Tibial artery (tissue), 4 donors: Measurements from ENCODE around the gene ZBTB39.

ENCODE experiments used
- DNase-seq, 2 donors: peaks; one replicate each; pipeline ENCODE4 v3.0.0-alpha.2; 2019
- H3K27ac ChIP-seq, 2 donors: fragments of 200-600 bp; sonication (generic) in 1 of 2; 1 replicate in 1 of 2; 2 replicates in 1 of 2; pipeline ENCODE4 v1.5.1; 2018 to 2019; ENCODE audit warnings: mild to moderate bottlenecking in 1 of 2
- H3K27me3 ChIP-seq, 2 donors: fragments of 200-600 bp; sonication (generic) in 1 of 2; one replicate each; pipeline versions ENCODE4 v1.5.1 to v1.6.0; 2016 to 2019
- H3K36me3 ChIP-seq, 3 donors: fragments of 200-600 bp; sonication (generic) in 2 of 3; one replicate each; pipeline ENCODE4 v1.5.1; 2016 to 2019; ENCODE audit warnings: mild to moderate bottlenecking in 2 of 3
- H3K4me1 ChIP-seq, 4 donors: fragments of 200-600 bp; sonication (generic) in 2 of 4; 1 replicate in 3 of 4; 2 replicates in 1 of 4; pipeline ENCODE4 v1.5.1; 2016 to 2019
- H3K4me3 ChIP-seq, 2 donors: fragments of 200-600 bp; sonication (generic) in 1 of 2; 1 replicate in 1 of 2; 2 replicates in 1 of 2; pipeline ENCODE4 v1.5.1; 2018 to 2019; ENCODE audit warnings: mild to moderate bottlenecking in 2 of 2
- H3K9me3 ChIP-seq, 3 donors: fragments of 200-600 bp; sonication (generic) in 1 of 3; one replicate each; pipeline ENCODE4 v1.5.1; 2016 to 2019
- CTCF ChIP-seq, 2 experiments: fragments of 200-600 bp in 1 of 2; fragments of 450-650 bp in 1 of 2; IDR thresholded peaks; one replicate each; pipeline ENCODE4 v1.5.1; 2017 to 2019; ENCODE audit warnings: antibody characterized with exemption in 2 of 2, mild to moderate bottlenecking in 1 of 2, moderate library complexity in 1 of 2
- intact Hi-C: fragments of 100-400 bp; cut with DNase I; formaldehyde crosslinking; loops from one replicate; pipeline ENCODE4 v1.15.0; 2023; ENCODE audit warnings: low total_unique reads

Gene ZBTB39

GRCh38 chr12:57044889-57045288, 38.5 kb upstream of the ZBTB39 start:
- no peaks in the 10 kb centered on the region for H3K9me3 ChIP-seq
- H3K27ac ChIP-seq = no peak overlapping the region
- H3K27me3 ChIP-seq = peaks cover 0 to 10% of the 10 kb centered on the region in 2 donors
- intact Hi-C loops = no loop called here
- no peak overlapping the region for H3K4me3 ChIP-seq
- DNase-seq = no peak
- H3K4me1 ChIP-seq = no peaks in the 10 kb centered on the region
- TF ChIP-seq CTCF (IDR thresholded peaks at IDR 0.05) = no peak
- no peaks in the 10 kb centered on the region for H3K36me3 ChIP-seq

GRCh38 chr12:57044468-57044867, 38.1 kb upstream of the ZBTB39 start:
- Histone ChIP-seq H3K27me3 (peaks cover 0 to 10% of the 10 kb centered on the region in 2 donors), H3K9me3 (no peaks in the 10 kb centered on the region), H3K27ac (no peak overlapping the region), H3K36me3 (no peaks in the 10 kb centered on the region), H3K4me1 (no peaks in the 10 kb centered on the region), H3K4me3 (no peak overlapping the region)
- no peak for TF ChIP-seq CTCF (IDR thresholded peaks at IDR 0.05)
- intact Hi-C loops = no loop called here
- no peak for DNase-seq

- no peaks in the 10 kb centered on the region for H3K36me3 ChIP-seq
- H3K27me3 ChIP-seq = peaks cover 0 to 10% of the 10 kb centered on the region in 2 donors
- DNase-seq = no peak
- no peak overlapping the region for H3K27ac ChIP-seq
- no peaks in the 10 kb centered on the region for H3K9me3 ChIP-seq
- intact Hi-C loops = no loop called here
- no peaks in the 10 kb centered on the region for H3K4me1 ChIP-seq
- TF ChIP-seq CTCF (IDR thresholded peaks at IDR 0.05) = no peak
- H3K4me3 ChIP-seq = no peak overlapping the region
Measured at GRCh38 chr12:57042695-57043094, 36.3 kb upstream of the ZBTB39 start.

GRCh38 chr12:57040750-57041149, 34.4 kb upstream of the ZBTB39 start:
- Histone ChIP-seq H3K4me3 (no peak overlapping the region), H3K36me3 (no peaks in the 10 kb centered on the region), H3K27ac (no peak overlapping the region), H3K9me3 (no peaks in the 10 kb centered on the region), H3K4me1 (no peaks in the 10 kb centered on the region), H3K27me3 (peaks cover 0 to 5% of the 10 kb centered on the region in 2 donors)
- intact Hi-C loops = no loop called here
- DNase-seq = no peak
- TF ChIP-seq CTCF (IDR thresholded peaks at IDR 0.05) = no peak

- intact Hi-C loops = no loop called here
- no peak for TF ChIP-seq CTCF (IDR thresholded peaks at IDR 0.05)
Measured at GRCh38 chr12:57040211-57040610, 33.9 kb upstream of the ZBTB39 start.

More at GRCh38 chr12:57040211-57040610, 33.9 kb upstream of the ZBTB39 start:
- H3K27me3 ChIP-seq = peaks cover 0 to 2% of the 10 kb centered on the region in 2 donors
- H3K4me3 ChIP-seq = no peak overlapping the region
- H3K9me3 ChIP-seq = no peaks in the 10 kb centered on the region
- no peaks in the 10 kb centered on the region for H3K36me3 ChIP-seq
- H3K27ac ChIP-seq = no peak overlapping the region
- no peaks in the 10 kb centered on the region for H3K4me1 ChIP-seq
- no peak for DNase-seq
